Cerebellar nuclear complex (tissue), 1 donor: ENCODE measurements around the gene THAP12.

Source experiments
- DNase-seq, 2 experiments: peaks; one replicate each; lab custom pipeline; 2025; lab: John Stamatoyannopoulos, UW

Gene THAP12

GRCh38 chr11:76307396-76307795 lies 73.5 kb downstream of the THAP12 start:
- no peak for DNase-seq

GRCh38 chr11:76303399-76303798 lies 77.5 kb downstream of the THAP12 start:
- no peak for DNase-seq

DNA sequence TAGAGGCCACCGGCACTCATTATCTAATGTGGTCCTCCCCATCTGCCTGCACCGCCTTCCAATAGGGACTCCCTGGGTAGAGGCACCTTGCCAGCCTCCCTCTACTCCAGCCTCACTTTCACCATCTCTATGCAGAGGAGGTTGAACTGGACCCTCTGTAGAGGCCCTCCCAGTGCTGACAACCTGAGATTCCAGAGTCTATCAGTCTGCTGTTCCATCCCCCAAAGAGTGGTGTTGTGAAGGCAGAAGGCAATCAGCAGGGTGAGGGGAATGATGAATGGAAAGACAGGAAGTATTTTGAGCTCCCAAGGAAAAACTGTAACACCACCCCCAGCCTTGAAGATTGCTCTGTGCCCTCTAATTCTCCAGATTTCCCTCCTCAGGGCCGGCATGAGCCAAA lies 77.9 kb downstream of the THAP12 start:
- DNase-seq, result no peak
